ENCODE measurements around the gene FCRL3. TPM values are rescaled to one million over a fixed set of nuclear protein-coding genes. Genes with fewer than 3 reads are reported as not detected.

The FCRL3 gene
- total RNA-seq, 1 experiment from 2014 or later: not detected

DNA sequence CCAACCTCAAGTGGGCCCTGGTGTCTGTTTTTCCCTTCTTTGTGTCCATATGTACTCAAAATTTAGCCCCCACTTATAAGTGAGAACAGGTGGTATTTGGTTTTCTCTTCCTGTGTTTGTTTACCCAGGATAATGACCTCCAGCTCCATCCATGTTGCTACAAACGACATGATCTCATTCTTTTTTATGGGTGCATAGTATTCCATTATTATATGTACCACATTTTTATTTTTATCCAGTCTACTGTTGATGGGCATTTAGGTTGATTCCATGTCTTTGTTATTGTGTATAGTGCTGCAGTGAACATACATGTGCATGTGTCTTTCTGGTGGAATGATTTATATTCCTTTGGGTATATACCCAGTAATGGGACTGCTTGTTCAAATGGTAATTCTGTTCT lies 27.6 kb downstream of the FCRL3 start:
- intact Hi-C loops (cut with micrococcal nuclease; ENCODE audit: unreplicated experiment): no loop called here
- ChIA-PET POLR2A (ENCODE audit: low non-redundant PET) (interaction anchor here (0.6 kb wide), 1 partner anchor 72 kb away, joined by 3 read pairs; no protein-coding TSS in a partner anchor), CTCF (interaction anchor here (0.6 kb wide), 1 partner anchor 199 kb away, joined by 4 read pairs; no protein-coding TSS in a partner anchor)
- BruUV-seq (replicated peaks): no TSS peak
- Histone ChIP-seq H3K27ac (ENCODE audit: low read depth, low read length, poor library complexity, severe bottlenecking) (no peak overlapping the region), H3K27me3 (replicated peaks; ENCODE audit: insufficient read depth, low read depth, low read length, poor library complexity) (no peaks in the 10 kb centered on the region), H3K36me3 (ENCODE audit: insufficient read depth, low read length, poor library complexity, severe bottlenecking) (no peaks in the 10 kb centered on the region), H3K4me1 (ENCODE audit: insufficient read depth, low read length, poor library complexity, severe bottlenecking) (no peaks in the 10 kb centered on the region), H3K4me3 (ENCODE audit: low read depth, low read length, poor library complexity, severe bottlenecking) (no peak overlapping the region), H3K9me3 (ENCODE audit: low read depth, low read length, poor library complexity, severe bottlenecking) (no peaks in the 10 kb centered on the region)
- no peak for TF ChIP-seq EZH2 (IDR thresholded peaks at IDR 0.05; ENCODE audit: borderline replicate concordance, low read depth, low read length, poor library complexity, severe bottlenecking)
- TF ChIP-seq, protein P1, sequence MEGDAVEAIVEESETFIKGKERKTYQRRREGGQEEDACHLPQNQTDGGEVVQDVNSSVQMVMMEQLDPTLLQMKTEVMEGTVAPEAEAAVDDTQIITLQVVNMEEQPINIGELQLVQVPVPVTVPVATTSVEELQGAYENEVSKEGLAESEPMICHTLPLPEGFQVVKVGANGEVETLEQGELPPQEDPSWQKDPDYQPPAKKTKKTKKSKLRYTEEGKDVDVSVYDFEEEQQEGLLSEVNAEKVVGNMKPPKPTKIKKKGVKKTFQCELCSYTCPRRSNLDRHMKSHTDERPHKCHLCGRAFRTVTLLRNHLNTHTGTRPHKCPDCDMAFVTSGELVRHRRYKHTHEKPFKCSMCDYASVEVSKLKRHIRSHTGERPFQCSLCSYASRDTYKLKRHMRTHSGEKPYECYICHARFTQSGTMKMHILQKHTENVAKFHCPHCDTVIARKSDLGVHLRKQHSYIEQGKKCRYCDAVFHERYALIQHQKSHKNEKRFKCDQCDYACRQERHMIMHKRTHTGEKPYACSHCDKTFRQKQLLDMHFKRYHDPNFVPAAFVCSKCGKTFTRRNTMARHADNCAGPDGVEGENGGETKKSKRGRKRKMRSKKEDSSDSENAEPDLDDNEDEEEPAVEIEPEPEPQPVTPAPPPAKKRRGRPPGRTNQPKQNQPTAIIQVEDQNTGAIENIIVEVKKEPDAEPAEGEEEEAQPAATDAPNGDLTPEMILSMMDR (conservative IDR thresholded peaks at IDR 0.05; ENCODE audit: low read depth, low read length): no peak
- no peak for DNase-seq (ENCODE audit: low spot score)

DNA sequence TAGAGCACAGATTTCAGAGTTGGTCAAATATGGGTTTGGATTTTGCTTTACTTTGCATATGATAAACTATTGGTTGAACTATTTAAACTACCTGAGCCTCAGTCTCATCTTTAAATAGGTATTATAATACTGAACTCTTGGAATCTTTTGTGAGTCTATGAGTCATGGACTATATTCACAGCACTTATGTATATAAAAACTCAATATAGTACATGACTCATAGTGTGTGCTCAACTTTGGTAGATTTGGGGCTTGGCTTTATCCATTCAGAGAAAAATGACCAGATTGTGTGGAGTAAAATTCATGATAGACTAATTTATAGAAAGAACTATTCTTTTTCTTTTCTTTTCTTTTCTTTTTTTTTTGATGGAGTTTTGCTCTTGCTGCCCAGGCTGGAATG lies 28.7 kb downstream of the FCRL3 start:
- Histone ChIP-seq H3K36me3 (ENCODE audit: insufficient read depth, low read length, poor library complexity, severe bottlenecking) (no peaks in the 10 kb centered on the region), H3K27ac (ENCODE audit: low read depth, low read length, poor library complexity, severe bottlenecking) (no peak overlapping the region), H3K9me3 (ENCODE audit: low read depth, low read length, poor library complexity, severe bottlenecking) (no peaks in the 10 kb centered on the region), H3K4me1 (ENCODE audit: insufficient read depth, low read length, poor library complexity, severe bottlenecking) (no peaks in the 10 kb centered on the region), H3K4me3 (ENCODE audit: low read depth, low read length, poor library complexity, severe bottlenecking) (no peak overlapping the region), H3K27me3 (replicated peaks; ENCODE audit: insufficient read depth, low read depth, low read length, poor library complexity) (no peaks in the 10 kb centered on the region)
- TF ChIP-seq, protein P1 (conservative IDR thresholded peaks at IDR 0.05; ENCODE audit: low read depth, low read length): no peak
- no peak for TF ChIP-seq EZH2 (IDR thresholded peaks at IDR 0.05; ENCODE audit: borderline replicate concordance, low read depth, low read length, poor library complexity, severe bottlenecking)
- POLR2A ChIA-PET (ENCODE audit: low non-redundant PET): no interaction called here
- CTCF ChIA-PET: no interaction called here
- no peak for DNase-seq (ENCODE audit: low spot score)
- intact Hi-C loops (cut with micrococcal nuclease; ENCODE audit: unreplicated experiment): no loop called here
- no TSS peak for BruUV-seq (replicated peaks)

DNA sequence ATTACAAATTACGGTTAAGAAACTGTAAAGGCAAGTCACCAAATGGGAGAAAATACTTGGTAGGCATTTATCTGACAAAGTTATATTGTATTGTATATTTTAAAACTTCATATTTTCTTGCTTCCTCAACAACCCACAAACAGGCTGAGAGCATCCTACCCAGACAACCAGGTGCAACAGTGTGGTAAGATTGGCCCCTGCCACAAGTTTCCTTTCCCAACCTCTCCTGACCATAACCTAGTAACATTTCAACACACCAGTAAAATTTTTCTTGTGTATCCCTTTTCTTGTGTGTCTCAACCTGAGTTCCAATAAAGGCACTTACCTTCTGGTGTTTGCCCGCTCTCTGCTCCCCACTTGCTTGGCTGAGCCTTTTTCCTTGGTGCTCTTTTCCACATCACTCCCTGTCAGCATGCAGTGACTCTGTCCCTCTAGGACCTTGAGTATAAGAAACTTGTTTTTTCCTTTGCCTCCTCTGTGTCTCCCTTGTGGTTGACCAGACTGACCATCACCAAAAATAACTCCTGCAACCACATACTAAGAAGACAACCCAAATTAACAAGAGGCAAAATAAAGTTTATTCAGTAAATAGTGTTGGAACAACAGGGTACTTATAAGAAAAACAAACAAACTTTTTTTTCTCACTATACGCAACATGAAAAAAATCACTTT lies 40.9 kb downstream of the FCRL3 start:
- Histone ChIP-seq H3K4me3 (ENCODE audit: low read depth, low read length, poor library complexity, severe bottlenecking) (no peak overlapping the region), H3K4me1 (ENCODE audit: insufficient read depth, low read length, poor library complexity, severe bottlenecking) (no peaks in the 10 kb centered on the region), H3K27ac (ENCODE audit: low read depth, low read length, poor library complexity, severe bottlenecking) (no peak overlapping the region), H3K36me3 (ENCODE audit: insufficient read depth, low read length, poor library complexity, severe bottlenecking) (no peaks in the 10 kb centered on the region), H3K27me3 (replicated peaks; ENCODE audit: insufficient read depth, low read depth, low read length, poor library complexity) (peaks cover 5% of the 10 kb centered on the region), H3K9me3 (ENCODE audit: low read depth, low read length, poor library complexity, severe bottlenecking) (no peaks in the 10 kb centered on the region)
- TF ChIP-seq, protein P1 (conservative IDR thresholded peaks at IDR 0.05; ENCODE audit: low read depth, low read length): no peak
- TF ChIP-seq EZH2 (IDR thresholded peaks at IDR 0.05; ENCODE audit: borderline replicate concordance, low read depth, low read length, poor library complexity, severe bottlenecking): no peak
- POLR2A ChIA-PET (ENCODE audit: low non-redundant PET): interaction anchor here (0.6 kb wide), 1 partner anchor 71 kb away, joined by 3 read pairs; no protein-coding TSS in a partner anchor
- DNase-seq (ENCODE audit: low spot score): no peak
- CTCF ChIA-PET: no interaction called here
- BruUV-seq (replicated peaks): no TSS peak
- intact Hi-C loops (cut with micrococcal nuclease; ENCODE audit: unreplicated experiment): no loop called here
